Endothelial cell of umbilical vein (primary cell): ENCODE results near the gene ANKMY1. TPM values are rescaled to one million over a fixed set of nuclear protein-coding genes. Genes with fewer than 3 reads are reported as not detected.

Source experiments
- BruUV-seq: library from RNA; stranded (reverse); fragments of 400-500 nt; replicated peaks from 2 replicates; lab custom pipeline; 2021; lab: Mats Ljungman, UMichigan
- CTCF ChIA-PET: fragments of 300-600, 350-600 bp; sonication (Branson Sonifier 250); formaldehyde crosslinking; loops from one replicate; lab custom pipeline; 2021; ENCODE audit warnings: antibody characterized with exemption, inconsistent platforms; lab: Charles Lee
- POLR2A ChIA-PET: fragments of 300-600, 350-600 bp; sonication (Branson Sonifier 250); formaldehyde crosslinking; loops from one replicate; lab custom pipeline; 2021; ENCODE audit warnings: antibody characterized with exemption, inconsistent platforms; lab: Charles Lee
- DNase-seq: peaks from one replicate; pipeline ENCODE4 v3.0.0-alpha.2; 2011; ENCODE audit warnings: low read depth, low spot score
- FAIRE-seq: peaks from 2 replicates; lab custom pipeline; 2011; peaks lifted over from hg19 to GRCh38; lab: Jason Lieb, UNC
- H2AFZ ChIP-seq: 2 replicates; pipeline ENCODE4 v1.6.0; 2012; ENCODE audit warnings: low read depth, low read length, control low read depth, inconsistent platforms
- H3K27ac ChIP-seq: 2 replicates; pipeline ENCODE4 v1.5.1; 2011; ENCODE audit warnings: low read depth, mild to moderate bottlenecking, control low read depth, low read length, moderate library complexity; ENCODE audit not compliant: insufficient read depth
- H3K27me3 ChIP-seq, 2 experiments: 2 replicates each; pipeline versions ENCODE4 v1.6.0 to v1.6.1; 2011; ENCODE audit warnings: low read length in 2 of 2, mixed read lengths in 1 of 2; ENCODE audit not compliant: control insufficient read depth in 2 of 2, insufficient read depth in 2 of 2
- H3K36me3 ChIP-seq, 2 experiments: 2 replicates in 1 of 2; 3 replicates in 1 of 2; pipeline ENCODE4 v1.5.1; 2011; ENCODE audit warnings: low read length in 2 of 2, mild to moderate bottlenecking in 1 of 2, moderate library complexity in 1 of 2; ENCODE audit not compliant: control insufficient read depth in 2 of 2, insufficient read depth in 2 of 2; ENCODE audit errors: extremely low read depth in 1 of 2
- H3K4me1 ChIP-seq: 3 replicates; pipeline ENCODE4 v1.5.1; 2011; ENCODE audit warnings: mild to moderate bottlenecking, low read length; ENCODE audit not compliant: control insufficient read depth, insufficient read depth; ENCODE audit errors: extremely low read depth
- H3K4me2 ChIP-seq: 2 replicates; pipeline ENCODE4 v1.6.1; 2011; ENCODE audit warnings: low read length, control low read depth, mixed read lengths; ENCODE audit not compliant: insufficient read depth
- H3K4me3 ChIP-seq, 3 experiments: fragments of 200-600 bp in 1 of 3; sonication (generic), shearing (Covaris generic) in 1 of 3; replicated peaks in 1 of 3; 2 replicates each; pipeline ENCODE4 v1.5.1; 2011 to 2016; ENCODE audit warnings: control low read depth in 3 of 3, low read length in 3 of 3, mild to moderate bottlenecking in 2 of 3, inconsistent platforms in 1 of 3, low read depth in 1 of 3, moderate library complexity in 1 of 3; ENCODE audit not compliant: insufficient read depth in 1 of 3
- H3K79me2 ChIP-seq: 2 replicates; pipeline ENCODE4 v1.6.0; 2012; ENCODE audit warnings: low read length, inconsistent platforms; ENCODE audit not compliant: control insufficient read depth, insufficient read depth
- H3K9ac ChIP-seq: replicated peaks from 2 replicates; pipeline ENCODE3; 2011; ENCODE audit warnings: low read length, control low read depth; ENCODE audit not compliant: insufficient read depth; ENCODE audit errors: extremely low read depth
- H3K9me1 ChIP-seq: replicated peaks from 3 replicates; pipeline ENCODE4 v1.6.0; 2011; ENCODE audit warnings: mild to moderate bottlenecking, low read length; ENCODE audit not compliant: control insufficient read depth, insufficient read depth; ENCODE audit errors: extremely low read depth
- H3K9me3 ChIP-seq: replicated peaks from 2 replicates; pipeline ENCODE4 v1.5.1; 2012; ENCODE audit warnings: low read length, inconsistent platforms; ENCODE audit not compliant: control insufficient read depth, insufficient read depth
- H4K20me1 ChIP-seq: replicated peaks from 2 replicates; pipeline ENCODE3; 2011; ENCODE audit warnings: mild to moderate bottlenecking, low read length; ENCODE audit not compliant: control insufficient read depth, insufficient read depth; ENCODE audit errors: extremely low read depth
- CTCF ChIP-seq, 2 donors: IDR thresholded peaks; 1 replicate in 1 of 2; 2 replicates in 1 of 2; pipeline ENCODE4 v1.5.1; 2011; ENCODE audit warnings: low read length in 2 of 2, mild to moderate bottlenecking in 2 of 2, moderate library complexity in 2 of 2, control low read depth in 1 of 2, inconsistent platforms in 1 of 2, low read depth in 1 of 2; ENCODE audit not compliant: insufficient read depth in 1 of 2; ENCODE audit errors: extremely low read depth in 1 of 2
- EZH2 ChIP-seq: IDR thresholded peaks from 2 replicates; pipeline ENCODE4 v1.6.1; 2012; ENCODE audit warnings: borderline replicate concordance, low read depth, mild to moderate bottlenecking, moderate library complexity, low read length, inconsistent platforms; ENCODE audit not compliant: severe bottlenecking
- FOS ChIP-seq: IDR thresholded peaks from 2 replicates; pipeline ENCODE4 v1.6.1; 2011; ENCODE audit warnings: mild to moderate bottlenecking, low read length, moderate library complexity, borderline replicate concordance; ENCODE audit not compliant: insufficient read depth
- JUN ChIP-seq: IDR thresholded peaks from 2 replicates; pipeline ENCODE4 v1.6.1; 2011; ENCODE audit warnings: borderline replicate concordance, low read depth; ENCODE audit not compliant: insufficient read length, insufficient read depth
- POLR2A ChIP-seq: IDR thresholded peaks from 2 replicates; pipeline ENCODE4 v1.6.1; 2012; ENCODE audit warnings: low read depth, mild to moderate bottlenecking, control low read depth, low read length
- POLR2AphosphoS5 ChIP-seq: IDR thresholded peaks from 2 replicates; pipeline ENCODE4 v1.6.1; 2012; ENCODE audit warnings: low read depth, mild to moderate bottlenecking, control low read depth, low read length, moderate library complexity; ENCODE audit not compliant: insufficient read depth
- dilution Hi-C: fragments of 300-500 bp; cut with MboI; formaldehyde crosslinking; loops from one replicate; pipeline ENCODE4 v1.15.0; 2019; ENCODE audit warnings: low sequenced_read_pairs; ENCODE audit not compliant: extremely low pct_ligation_motif_present
- intact Hi-C: fragments of 100-400 bp; cut with micrococcal nuclease; formaldehyde crosslinking; loops from one replicate; pipeline ENCODE4 v1.10.0; 2022
- polyA plus RNA-seq, 4 experiments: library from polyadenylated mRNA; depleted of rRNA in 3 of 4; stranded (reverse) in 3 of 4; unstranded in 1 of 4; fragments of >200 nt; gene quantifications; 2 replicates each; pipeline versions ENCODE4 v1.2.1 to v1.2.3, GENCODE V29; 2011 to 2012; ENCODE audit warnings: missing spikeins in 1 of 4
- total RNA-seq: library from RNA; stranded (reverse); gene quantifications from 2 replicates; pipeline ENCODE4 v1.2.3, GENCODE V29; 2021
- TF ChIP-seq, protein P1 (sequence below): IDR thresholded peaks from 2 replicates; pipeline ENCODE4 v1.6.1; 2011; ENCODE audit not compliant: insufficient read depth, insufficient read length

ANKMY1 gene
- total and polyA plus RNA-seq, 2 donors (not counting 3 experiments of a cell fraction or from before 2014, with no cell fraction given): 9.0 to 16.0 TPM

GRCh38 chr2:240453461-240454105, 104.2 kb downstream of the ANKMY1 start:
- Histone ChIP-seq H2AFZ (no peak overlapping the region), H3K4me2 (no peak overlapping the region), H3K9me1 (no peaks in the 10 kb centered on the region), H3K9ac (no peak overlapping the region), H3K27ac (no peak overlapping the region), H3K79me2 (no peaks in the 10 kb centered on the region), H3K27me3 (peaks cover 22 to 24% of the 10 kb centered on the region in 2 experiments), H3K4me1 (no peaks in the 10 kb centered on the region), H3K9me3 (no peaks in the 10 kb centered on the region), H4K20me1 (no peaks in the 10 kb centered on the region), H3K4me3 (no peak overlapping the region), H3K36me3 (no peaks in the 10 kb centered on the region)
- BruUV-seq: no TSS peak
- POLR2A ChIA-PET: no interaction called here
- CTCF ChIA-PET: no interaction called here
- dilution Hi-C loops (no loop called here), intact Hi-C loops (loop anchor here (1.0 kb wide), 1 partner anchor 18 kb away; the partner anchor contains the start of gene GPC1)
- TF ChIP-seq POLR2A (no peak), POLR2AphosphoS5 (no peak), CTCF (IDR thresholded peaks at IDR 0.05; ENCODE audit: extremely low read depth in 1 of 2, insufficient read depth in 1 of 2, low read depth in 1 of 2, low read length in 2 of 2) (no peak), EZH2 (no peak), JUN (no peak), FOS (no peak)
- TF ChIP-seq, protein P1, sequence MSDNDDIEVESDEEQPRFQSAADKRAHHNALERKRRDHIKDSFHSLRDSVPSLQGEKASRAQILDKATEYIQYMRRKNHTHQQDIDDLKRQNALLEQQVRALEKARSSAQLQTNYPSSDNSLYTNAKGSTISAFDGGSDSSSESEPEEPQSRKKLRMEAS: no peak
- FAIRE-seq (no peak), DNase-seq (no peak)
